HCEC 1CT (cell line): ENCODE measurements around the gene LTBP2.
A peak's percentile ranks its signal among the peaks of the same experiment; 100 is the strongest.

ENCODE experiments used
- DNase-seq: peaks from one replicate; pipeline ENCODE4 v3.0.0-alpha.2; 2017

Gene LTBP2

GRCh38 chr14:74637178-74637550 is 25.1 kb upstream of the LTBP2 start:
- no peak for DNase-seq

DNA sequence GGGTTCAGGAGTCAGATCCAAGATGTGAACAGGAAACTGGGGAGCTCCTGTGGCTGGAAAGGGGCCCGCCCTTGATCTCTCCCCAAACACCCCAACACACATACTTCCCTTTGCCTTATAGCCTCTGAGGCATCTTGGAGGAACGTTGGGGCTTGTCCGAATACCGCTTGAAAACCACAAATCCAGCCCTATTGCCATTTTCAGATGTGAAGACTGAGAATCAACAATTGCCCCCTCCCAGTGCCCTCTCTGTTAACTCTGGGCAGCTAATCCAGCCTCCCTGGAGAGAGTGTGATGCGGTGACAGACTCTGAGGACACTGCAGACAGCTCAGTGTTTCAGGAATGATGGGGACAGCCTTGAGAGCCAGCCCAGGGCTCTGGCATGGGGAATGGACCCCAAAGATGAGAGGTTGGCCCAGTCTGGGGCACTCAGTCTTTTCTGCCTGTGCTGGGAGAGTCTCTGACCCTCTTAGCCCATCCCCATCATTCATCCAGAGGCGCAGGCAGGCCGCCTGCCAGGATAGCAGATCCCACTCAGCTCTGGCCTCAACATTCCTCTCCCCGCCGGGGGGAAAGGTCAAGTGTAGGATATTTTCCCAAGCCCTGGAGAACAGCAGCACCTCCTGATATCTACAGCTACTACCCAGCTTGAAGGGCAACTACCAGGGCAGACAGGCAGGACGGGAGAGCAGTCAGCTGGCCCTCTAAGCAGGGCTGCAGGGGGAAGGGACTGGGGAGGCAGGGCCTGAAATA is 24.6 kb upstream of the LTBP2 start:
- no peak for DNase-seq

DNA sequence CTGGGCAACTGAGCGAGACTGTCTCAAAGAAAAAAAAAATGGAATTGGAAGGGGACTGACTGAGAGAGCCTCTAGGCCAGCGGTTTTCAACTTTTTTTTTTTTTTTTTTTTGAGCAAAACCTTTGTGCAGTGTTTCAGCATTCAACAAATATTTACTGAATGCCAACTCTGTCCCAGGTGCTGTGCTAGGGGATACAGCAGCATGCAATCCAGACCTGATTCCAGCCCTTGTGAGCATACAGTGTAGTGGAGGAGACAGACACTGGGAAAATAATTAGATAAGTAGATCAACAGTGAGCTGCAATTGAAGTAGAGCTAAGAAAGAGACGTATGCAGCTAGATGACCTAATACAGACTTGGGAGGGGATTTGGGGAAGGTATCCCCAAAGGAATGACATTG is 23.8 kb upstream of the LTBP2 start:
- no peak for DNase-seq

DNA sequence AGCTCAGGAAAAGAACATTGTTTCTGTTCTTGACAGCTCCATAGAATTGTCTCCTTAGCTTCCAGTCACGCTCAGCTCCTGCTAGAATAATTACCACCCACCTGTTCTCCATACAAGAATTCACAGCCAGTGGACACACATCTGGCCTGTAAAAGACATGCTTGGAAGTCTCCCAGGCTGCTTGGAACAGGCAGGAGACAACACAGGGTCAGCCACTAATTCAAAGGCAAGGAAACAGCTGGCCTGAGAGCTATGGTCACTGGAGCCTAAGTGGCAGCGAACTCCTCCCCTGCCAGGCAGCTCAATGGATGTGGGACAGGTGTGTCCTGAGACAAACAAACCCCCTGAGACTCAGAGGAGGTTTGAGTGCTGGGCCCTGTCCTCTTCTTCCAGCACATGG is 22.9 kb upstream of the LTBP2 start:
- DNase-seq = no peak

DNA sequence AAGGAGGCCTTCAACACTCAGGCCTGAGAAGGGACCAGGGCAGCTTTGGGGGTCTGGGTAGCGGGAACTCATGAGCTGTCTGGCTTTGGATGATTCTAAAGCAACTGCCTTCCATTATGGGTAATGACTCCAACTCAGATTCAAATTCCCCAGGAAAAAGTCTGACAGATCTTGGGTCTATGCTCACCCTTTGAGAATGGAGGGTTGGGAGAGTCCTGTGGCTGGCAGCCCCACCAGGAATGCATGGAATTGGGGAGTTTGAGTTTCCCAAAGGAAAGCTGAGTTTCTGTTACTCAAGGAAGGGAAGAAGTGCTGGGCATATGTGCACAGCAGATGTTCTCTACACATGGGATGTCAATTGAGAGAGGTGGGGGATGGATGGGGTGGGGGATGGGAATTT is 22.4 kb upstream of the LTBP2 start:
- no peak for DNase-seq

DNA sequence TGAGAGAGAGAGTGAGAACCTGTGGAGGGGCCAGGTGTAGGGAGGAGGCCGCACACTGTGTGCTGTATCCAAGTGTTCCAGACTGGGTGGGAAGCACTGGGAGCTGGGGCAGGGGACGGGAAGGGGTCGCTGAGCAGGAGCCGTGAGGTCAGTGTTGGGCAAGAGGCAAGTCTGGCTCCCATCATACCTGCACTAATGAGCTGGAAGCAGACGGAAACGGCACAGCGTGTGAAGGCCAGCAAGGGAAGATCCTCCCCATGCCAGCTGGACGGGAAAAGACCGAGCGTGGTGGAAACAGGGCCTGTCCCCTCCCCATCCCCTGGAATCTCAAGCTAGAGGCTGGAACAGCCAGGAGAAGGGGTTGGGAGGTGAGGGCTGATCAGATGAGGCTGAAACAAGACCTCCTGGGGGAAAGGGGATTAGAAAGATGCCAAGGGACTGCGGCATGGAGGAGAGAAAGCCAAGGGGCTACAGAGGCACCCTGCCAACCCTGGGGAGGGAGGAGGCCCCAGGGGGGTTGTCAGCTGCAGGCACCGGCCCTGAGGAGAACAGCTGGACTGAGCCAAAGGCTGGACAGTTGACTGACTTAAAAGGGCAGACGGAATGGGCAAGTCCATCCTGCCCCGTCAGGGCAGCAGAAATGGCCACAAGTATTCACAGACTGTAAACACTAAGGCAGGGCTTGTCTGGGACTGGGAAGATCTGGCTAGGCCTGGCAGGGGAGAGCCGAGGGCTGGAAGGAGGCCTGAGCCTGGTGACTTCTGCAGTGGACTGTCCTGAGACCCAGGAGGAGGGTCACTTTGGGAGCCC is 19.0 kb upstream of the LTBP2 start:
- no peak for DNase-seq

DNA sequence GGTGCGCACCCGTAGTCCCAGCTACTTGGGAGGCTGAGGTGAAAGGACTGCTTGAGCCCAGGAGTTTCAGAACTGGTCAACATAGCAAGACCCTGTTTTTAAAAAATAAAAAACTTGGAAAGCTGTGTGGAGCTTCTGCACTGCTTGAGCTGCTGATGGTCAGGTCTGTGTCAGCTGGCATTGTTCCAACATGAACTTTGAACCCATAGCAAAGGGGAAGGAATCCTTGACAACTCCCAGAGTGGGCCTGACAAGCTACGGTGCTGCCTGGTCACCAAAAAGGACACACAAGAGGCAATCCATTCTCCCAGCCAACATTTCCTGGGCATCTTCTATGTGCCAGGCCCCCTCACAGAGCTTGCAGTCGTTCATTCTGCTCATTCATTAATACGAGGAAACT is 16.4 kb upstream of the LTBP2 start:
- no peak for DNase-seq

GRCh38 chr14:74627076-74627475 is 15.0 kb upstream of the LTBP2 start:
- no peak for DNase-seq

DNA sequence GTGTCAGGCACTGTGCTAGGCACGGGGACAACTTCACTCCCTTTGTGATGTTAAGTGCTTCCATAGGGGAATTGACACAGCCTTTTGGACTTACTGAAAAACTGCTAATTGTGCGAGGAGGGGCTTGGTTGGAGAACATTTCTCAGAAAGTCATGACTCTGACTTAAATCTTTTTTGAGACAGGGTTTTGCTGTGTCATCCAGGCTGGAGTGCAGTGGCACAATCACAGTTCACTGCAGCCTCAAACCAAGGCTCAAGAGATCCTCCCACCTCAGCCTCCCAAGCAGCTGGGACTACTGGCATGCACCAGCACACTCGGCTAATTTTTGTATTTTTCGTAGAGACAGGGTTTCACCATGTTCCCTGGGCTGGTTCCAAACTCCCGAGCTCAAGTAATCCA is 10.2 kb upstream of the LTBP2 start:
- DNase-seq = no peak

DNA sequence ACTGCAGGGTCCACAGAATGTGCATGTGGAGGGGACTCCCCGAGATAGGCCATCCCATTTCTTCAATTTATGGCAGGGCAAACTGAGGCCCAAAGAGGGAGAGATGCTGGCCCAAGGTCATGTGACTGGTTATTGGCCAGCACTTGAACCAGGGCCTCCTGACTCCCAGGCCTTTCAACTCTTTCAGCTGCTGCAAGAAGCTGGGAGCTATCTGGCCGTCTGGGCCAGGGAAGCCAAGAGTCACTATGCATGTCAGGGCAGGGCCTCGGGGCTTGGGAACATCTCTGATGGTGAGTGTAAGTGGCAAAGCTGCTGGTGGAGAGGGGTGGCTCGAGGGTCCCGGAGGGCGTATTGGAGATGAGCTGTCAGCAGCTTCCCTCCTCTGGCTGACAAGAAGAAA is 9.5 kb upstream of the LTBP2 start:
- DNase-seq = no peak

GRCh38 chr14:74620923-74621322 is 8.9 kb upstream of the LTBP2 start:
- no peak for DNase-seq

GRCh38 chr14:74620497-74620921 is 8.5 kb upstream of the LTBP2 start:
- peak; percentile 94 for DNase-seq

DNA sequence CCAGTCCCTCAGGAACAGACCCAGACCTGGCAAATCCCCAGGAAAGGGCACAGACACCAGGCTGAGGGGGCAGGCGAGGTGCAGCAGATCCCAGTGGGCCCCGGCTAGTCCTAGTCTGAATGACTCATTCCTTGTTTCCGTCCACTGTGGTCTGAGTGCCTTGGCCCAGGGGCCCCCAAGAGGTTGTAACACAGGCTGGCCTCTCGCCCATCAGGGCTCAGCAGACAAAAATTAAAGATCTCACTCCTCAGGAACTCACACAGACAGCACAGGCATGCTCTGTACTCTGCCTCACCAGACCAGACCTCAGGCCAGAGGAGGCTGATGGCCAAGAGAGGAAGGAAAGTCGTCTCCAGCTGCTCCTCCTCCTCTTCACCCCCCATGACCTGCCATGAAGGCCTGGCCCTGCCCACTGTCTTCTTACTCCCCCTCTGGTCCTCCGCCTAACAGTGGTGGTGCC is 7.7 kb upstream of the LTBP2 start:
- DNase-seq = peak; percentile 100

DNA sequence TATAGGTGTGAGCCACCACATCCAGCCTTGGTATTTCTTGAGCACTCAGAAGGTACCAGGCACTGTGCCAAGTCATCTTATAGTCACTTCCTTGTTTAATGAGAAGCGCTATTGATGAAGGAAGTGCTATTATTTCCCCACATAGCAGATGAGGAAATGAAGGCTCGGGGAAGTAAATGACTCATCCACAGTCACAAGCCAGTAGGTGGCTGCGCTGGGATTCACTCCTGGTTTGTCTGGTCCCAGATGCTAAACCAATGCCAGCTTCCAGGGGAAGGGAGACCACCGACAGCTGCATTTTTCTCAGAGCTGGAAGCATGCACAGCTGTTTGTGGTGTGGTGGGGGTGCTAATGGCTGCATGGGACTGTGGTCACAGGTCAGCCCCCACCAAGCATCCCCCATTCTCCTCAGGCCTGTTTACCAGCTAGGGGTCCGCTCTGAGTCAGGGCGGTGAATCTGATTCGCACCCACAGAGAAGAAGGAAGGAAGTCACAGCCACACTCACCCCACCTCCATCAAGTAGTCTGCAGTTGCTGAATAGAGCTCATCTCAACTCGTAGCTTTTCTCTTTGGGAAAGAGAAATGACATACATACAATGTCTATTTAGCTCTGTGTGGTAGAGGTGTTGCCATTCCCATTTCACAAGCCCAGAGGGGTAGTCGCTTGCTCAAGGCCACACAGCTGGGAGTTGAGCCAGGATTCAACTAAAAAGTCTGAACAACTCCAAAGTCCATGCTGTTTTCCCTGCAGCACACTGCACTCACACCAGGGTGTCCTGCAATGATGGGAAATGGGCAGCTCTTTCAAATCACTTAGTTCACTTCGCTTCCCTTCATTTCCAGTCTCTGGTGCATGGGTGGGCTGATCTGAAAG is 6.3 kb upstream of the LTBP2 start:
- DNase-seq = peak; percentile 88

- no peak for DNase-seq
Observed at GRCh38 chr14:74616996-74617700, 5.1 kb upstream of the LTBP2 start.

GRCh38 chr14:74616507-74616906 is 4.5 kb upstream of the LTBP2 start:
- peak; percentile 92 for DNase-seq

GRCh38 chr14:74615735-74616134 is 3.7 kb upstream of the LTBP2 start:
- no peak for DNase-seq

GRCh38 chr14:74614508-74615495 is 2.8 kb upstream of the LTBP2 start:
- DNase-seq = no peak

- DNase-seq = no peak
Observed at GRCh38 chr14:74613211-74613914, 1.3 kb upstream of the LTBP2 start.

- DNase-seq = peak; percentile 73
Observed at GRCh38 chr14:74612350-74613021, 449 bp upstream of the LTBP2 start.
